Dedifferentiated amniotic fluid mesenchymal stem cell (primary cell): ENCODE data around the gene WWC2.
"Not testable (repeated sequence)": the region's sequence is repeated elsewhere in the genome, so short reads cannot be mapped to it uniquely, and the experiment has no call there.

ENCODE experiments used
- DNase-seq: peaks from one replicate; pipeline ENCODE4 v3.0.0-alpha.2; 2016; ENCODE audit errors: extremely low spot score

The WWC2 gene

GRCh38 chr4:183172881-183173280 lies 73.8 kb downstream of the WWC2 start:
- DNase-seq, result no peak

- DNase-seq, result peak; percentile 19
Observed at GRCh38 chr4:183173580-183174526, 74.8 kb downstream of the WWC2 start.

- peak; percentile 17 for DNase-seq
Observed at GRCh38 chr4:183175631-183176232, 76.7 kb downstream of the WWC2 start.

- DNase-seq, result no peak
Observed at GRCh38 chr4:183177001-183177400, 77.9 kb downstream of the WWC2 start.

GRCh38 chr4:183178201-183178600 lies 79.1 kb downstream of the WWC2 start:
- no peak for DNase-seq

GRCh38 chr4:183180096-183180495 lies 81.0 kb downstream of the WWC2 start:
- DNase-seq, result no peak

- DNase-seq, result no peak
Observed at GRCh38 chr4:183180621-183181020, 81.6 kb downstream of the WWC2 start.

GRCh38 chr4:183181081-183181480 lies 82.0 kb downstream of the WWC2 start:
- DNase-seq, result no peak

GRCh38 chr4:183182873-183183725 lies 84.0 kb downstream of the WWC2 start:
- DNase-seq, result peak; percentile 64

- no peak for DNase-seq
Observed at GRCh38 chr4:183183906-183184535, 85.0 kb downstream of the WWC2 start.

GRCh38 chr4:183185018-183185417 lies 86.0 kb downstream of the WWC2 start:
- no peak for DNase-seq

GRCh38 chr4:183185559-183185958 lies 86.5 kb downstream of the WWC2 start:
- DNase-seq, result no peak

- no peak for DNase-seq
Observed at GRCh38 chr4:183186813-183187212, 87.8 kb downstream of the WWC2 start.

GRCh38 chr4:183190900-183191527 lies 92.0 kb downstream of the WWC2 start:
- DNase-seq, result no peak

- DNase-seq, result no peak
Observed at GRCh38 chr4:183191630-183192029, 92.6 kb downstream of the WWC2 start.

- no peak for DNase-seq
Observed at GRCh38 chr4:183192571-183192970, 93.5 kb downstream of the WWC2 start.

GRCh38 chr4:183193730-183194338 lies 94.8 kb downstream of the WWC2 start:
- DNase-seq, result not testable (repeated sequence)

GRCh38 chr4:183195534-183195933 lies 96.5 kb downstream of the WWC2 start:
- no peak for DNase-seq

GRCh38 chr4:183197140-183197539 lies 98.1 kb downstream of the WWC2 start:
- no peak for DNase-seq

GRCh38 chr4:183200453-183200852 lies 101.4 kb downstream of the WWC2 start:
- peak; percentile 59 for DNase-seq

GRCh38 chr4:183201331-183201730 lies 102.3 kb downstream of the WWC2 start:
- no peak for DNase-seq
